Activated CD4-positive, alpha-beta T cell treated with anti-CD3 and anti-CD28 coated beads for 36 hours (primary cell): ENCODE measurements around the gene GPAT2. TPM values are rescaled to one million over a fixed set of nuclear protein-coding genes. Genes with fewer than 3 reads are reported as not detected.
"Not testable (repeated sequence)": the region's sequence is repeated elsewhere in the genome, so short reads cannot be mapped to it uniquely, and the experiment has no call there.

Source experiments
- ATAC-seq: fragments of 200-7000 bp; cut with Tn5 transposase; one replicate; pipeline ENCODE4 v1.10.0; 2021; ENCODE audit warnings: mild to moderate bottlenecking, moderate library complexity
- CTCF ChIA-PET: fragments of 350-600 bp; sonication (Branson Sonifier 250); formaldehyde crosslinking; loops from one replicate; lab custom pipeline; 2021; ENCODE audit warnings: antibody characterized with exemption; lab: Charles Lee
- POLR2A ChIA-PET: fragments of 350-600 bp; sonication (Branson Sonifier 250); formaldehyde crosslinking; loops from one replicate; lab custom pipeline; 2021; ENCODE audit warnings: antibody characterized with exemption, inconsistent platforms; lab: Charles Lee
- DNase-seq: peaks from one replicate; pipeline ENCODE4 v3.0.0-alpha.2; 2020
- H3K27ac Mint-ChIP-seq: one replicate; pipeline ENCODE4 v1.8.0; 2021; ENCODE audit warnings: mixed read lengths
- H3K27me3 Mint-ChIP-seq: one replicate; pipeline ENCODE4 v1.8.0; 2021; ENCODE audit warnings: mixed read lengths
- H3K36me3 Mint-ChIP-seq: one replicate; pipeline ENCODE4 v1.8.0; 2021; ENCODE audit warnings: low read depth, mixed read lengths
- H3K4me1 Mint-ChIP-seq: one replicate; pipeline ENCODE4 v1.8.0; 2021; ENCODE audit warnings: mixed read lengths
- H3K4me3 Mint-ChIP-seq: one replicate; pipeline ENCODE4 v1.8.0; 2021; ENCODE audit warnings: mild to moderate bottlenecking, moderate library complexity, mixed read lengths
- H3K9me3 Mint-ChIP-seq: one replicate; pipeline ENCODE4 v1.8.0; 2021; ENCODE audit warnings: low read depth, mixed read lengths
- intact Hi-C, 2 experiments: fragments of 100-400 bp; cut with DNase I in 1 of 2; cut with micrococcal nuclease in 1 of 2; formaldehyde crosslinking; loops; one replicate each; pipeline versions ENCODE4 v1.14.2 to v1.15.1; 2022 to 2024; cut with DNase I, micrococcal nuclease
- total RNA-seq, 2 experiments: library from RNA; stranded (reverse); gene quantifications; one replicate each; pipeline ENCODE4 v1.2.3, GENCODE V29; 2021

GPAT2 gene
- total RNA-seq, result 1 to 10 TPM; 8.4 to 10.0 TPM

- H3K9me3 Mint-ChIP-seq, DNase-seq, H3K27me3 Mint-ChIP-seq, POLR2A ChIA-PET, CTCF ChIA-PET, intact Hi-C loops, H3K36me3 Mint-ChIP-seq, H3K4me3 Mint-ChIP-seq, H3K27ac Mint-ChIP-seq, H3K4me1 Mint-ChIP-seq: not testable (repeated sequence)
- ATAC-seq, result peak; percentile 65
Observed at GRCh38 chr2:96034792-96035191, at the start of gene GPAT2. Gene GPAT2, minus strand, starts transcription at chr2:96034916. Its CDS starts 2,557 bp downstream, at chr2:96032359.

DNA sequence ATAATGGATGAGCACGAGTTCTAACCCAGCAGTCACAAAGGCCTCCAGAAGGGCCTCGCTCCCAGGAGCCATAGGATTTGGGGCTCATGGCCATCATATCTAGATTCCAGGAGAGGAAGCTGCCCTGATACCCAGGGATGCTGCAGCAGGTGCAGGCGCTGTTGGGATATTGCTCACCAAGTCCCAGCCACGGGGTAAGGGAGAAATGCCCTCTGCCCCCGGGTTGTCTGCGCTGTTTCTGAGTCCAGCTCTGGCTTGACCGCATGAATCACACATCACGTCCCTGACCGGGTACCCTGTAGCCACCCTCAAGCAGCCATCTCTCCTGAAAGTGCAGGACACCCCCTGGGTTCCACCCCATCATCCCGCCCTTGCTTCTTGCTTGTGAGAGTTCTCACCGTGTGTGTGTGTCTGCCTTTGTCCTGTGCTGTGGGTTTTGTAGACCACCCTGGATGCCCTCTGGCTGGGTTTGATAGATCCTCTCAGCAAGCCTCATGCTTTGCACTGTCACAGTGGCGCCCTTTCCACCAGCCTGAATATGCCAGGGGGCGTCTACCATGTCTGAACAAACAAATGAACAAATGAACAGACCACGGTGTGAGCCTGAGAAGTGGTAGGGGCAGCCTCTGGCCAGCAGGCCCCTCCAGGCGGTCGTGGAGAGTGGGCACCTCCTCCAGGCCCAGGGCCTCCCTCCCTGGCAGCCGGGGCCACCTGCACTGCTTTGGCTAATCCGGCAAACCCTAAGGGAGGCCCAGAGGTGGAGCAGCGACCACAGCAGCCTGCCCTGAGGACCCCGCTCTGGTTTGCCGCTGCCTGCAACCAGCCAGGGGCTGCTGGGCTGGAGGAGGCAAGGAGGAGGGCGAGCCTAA lies 49.5 kb upstream of the GPAT2 start:
- no peak for DNase-seq
- Mint-ChIP-seq H3K9me3 (peaks cover 1% of the 10 kb centered on the region), H3K4me3 (no peak overlapping the region), H3K27ac (no peak overlapping the region), H3K4me1 (peaks cover 2% of the 10 kb centered on the region), H3K27me3 (peaks cover 2% of the 10 kb centered on the region), H3K36me3 (no peaks in the 10 kb centered on the region)
- ChIA-PET CTCF (no interaction called here), POLR2A (no interaction called here)
- ATAC-seq, result no peak
- intact Hi-C loops, result loop anchor here in 1 of 2 experiments (2.0 kb wide), 1 partner anchor 21 kb away; no protein-coding TSS in a partner anchor

DNA sequence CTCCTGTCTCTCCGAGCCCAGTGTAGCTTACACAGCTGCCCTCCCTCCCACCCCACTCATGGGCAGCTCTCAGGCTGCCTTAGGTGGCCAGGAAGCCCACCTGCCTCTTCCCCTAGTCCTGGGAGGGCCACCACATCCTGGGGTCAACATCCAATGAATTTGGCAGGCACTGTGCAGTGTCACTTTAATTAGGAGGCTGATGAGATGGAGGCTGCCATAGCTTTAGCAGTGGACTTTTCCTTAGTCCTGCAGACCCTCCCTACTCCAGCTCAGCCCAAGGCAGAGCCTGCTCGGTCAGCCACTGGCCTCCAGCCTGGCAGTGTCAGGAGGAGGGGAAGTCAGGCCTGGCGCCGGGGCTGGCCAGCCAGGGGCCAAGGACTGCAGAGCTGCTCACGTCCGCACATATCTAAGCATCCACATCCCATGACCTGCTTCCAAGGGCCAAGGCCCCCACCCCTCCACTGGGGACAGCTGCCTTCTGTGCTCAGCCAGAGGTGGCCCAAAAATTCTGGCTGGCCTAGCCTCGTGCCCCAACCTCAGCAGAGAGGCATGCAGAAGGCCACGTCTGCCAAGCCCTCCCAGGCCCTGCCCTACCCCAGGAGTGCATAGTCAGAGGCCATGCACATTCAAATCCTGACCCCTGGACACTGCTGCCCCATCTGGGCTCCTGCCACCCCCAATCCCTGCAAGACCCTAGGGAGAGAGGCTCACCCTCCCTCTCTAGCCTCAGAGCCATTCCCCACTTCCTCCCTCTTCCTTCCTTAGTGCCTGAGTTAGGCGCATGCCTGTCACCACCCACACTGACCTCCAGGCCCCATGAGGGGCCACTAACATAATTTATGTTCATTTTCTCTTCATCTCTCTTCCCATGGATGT lies 48.6 kb upstream of the GPAT2 start:
- peaks cover 1% of the 10 kb centered on the region for H3K9me3 Mint-ChIP-seq
- no peaks in the 10 kb centered on the region for H3K36me3 Mint-ChIP-seq
- peaks cover 2% of the 10 kb centered on the region for H3K4me1 Mint-ChIP-seq
- no peak for ATAC-seq
- H3K4me3 Mint-ChIP-seq, result no peak overlapping the region
- CTCF ChIA-PET, result interaction anchor here (0.6 to 1.0 kb wide), 2 partner anchors 44 to 91 kb away, joined by 3 to 5 read pairs; no protein-coding TSS in a partner anchor
- POLR2A ChIA-PET, result interaction anchor here (0.5 to 0.6 kb wide), 2 partner anchors 498 to 1013 kb away, joined by 3 to 4 read pairs; no protein-coding TSS in a partner anchor
- peaks cover 2% of the 10 kb centered on the region for H3K27me3 Mint-ChIP-seq
- intact Hi-C loops, result no loop called here
- H3K27ac Mint-ChIP-seq, result no peak overlapping the region
- DNase-seq, result no peak

- H3K9me3 Mint-ChIP-seq, result peaks cover 1% of the 10 kb centered on the region
- H3K27me3 Mint-ChIP-seq, result peaks cover 2% of the 10 kb centered on the region
- intact Hi-C loops, result no loop called here
- DNase-seq (no peak), ATAC-seq (no peak)
- peaks cover 2% of the 10 kb centered on the region for H3K4me1 Mint-ChIP-seq
- H3K27ac Mint-ChIP-seq, result no peak overlapping the region
- ChIA-PET POLR2A (interaction anchor here (0.5 to 0.6 kb wide), 2 partner anchors 499 to 1013 kb away, joined by 3 to 4 read pairs; no protein-coding TSS in a partner anchor), CTCF (interaction anchor here (0.6 to 1.0 kb wide), 2 partner anchors 44 to 90 kb away, joined by 3 to 5 read pairs; no protein-coding TSS in a partner anchor)
- H3K4me3 Mint-ChIP-seq, result no peak overlapping the region
- H3K36me3 Mint-ChIP-seq, result no peaks in the 10 kb centered on the region
Observed at GRCh38 chr2:96082211-96083063, 47.7 kb upstream of the GPAT2 start.

- no peak for ATAC-seq
- ChIA-PET POLR2A (no interaction called here), CTCF (no interaction called here)
- Mint-ChIP-seq H3K4me3 (no peak overlapping the region), H3K4me1 (no peaks in the 10 kb centered on the region), H3K27me3 (peaks cover 2% of the 10 kb centered on the region), H3K27ac (no peak overlapping the region), H3K36me3 (no peaks in the 10 kb centered on the region), H3K9me3 (no peaks in the 10 kb centered on the region)
- intact Hi-C loops, result no loop called here
- DNase-seq, result no peak
Observed at GRCh38 chr2:96081042-96081441, 46.3 kb upstream of the GPAT2 start.

GRCh38 chr2:96075199-96075771 lies 40.6 kb upstream of the GPAT2 start:
- no peaks in the 10 kb centered on the region for H3K27me3 Mint-ChIP-seq
- no peak overlapping the region for H3K27ac Mint-ChIP-seq
- POLR2A ChIA-PET, result interaction anchor here (0.6 kb wide), 1 partner anchor 136 kb away, joined by 3 read pairs; no protein-coding TSS in a partner anchor
- intact Hi-C loops, result no loop called here
- H3K4me3 Mint-ChIP-seq, result no peak overlapping the region
- peaks cover 7% of the 10 kb centered on the region for H3K9me3 Mint-ChIP-seq
- no peaks in the 10 kb centered on the region for H3K36me3 Mint-ChIP-seq
- no peak for DNase-seq
- H3K4me1 Mint-ChIP-seq, result no peaks in the 10 kb centered on the region
- ATAC-seq, result no peak
- CTCF ChIA-PET, result interaction anchor here (1.5 to 1.8 kb wide), 2 partner anchors 10 to 99 kb away, joined by 3 to 6 read pairs; no protein-coding TSS in a partner anchor

DNA sequence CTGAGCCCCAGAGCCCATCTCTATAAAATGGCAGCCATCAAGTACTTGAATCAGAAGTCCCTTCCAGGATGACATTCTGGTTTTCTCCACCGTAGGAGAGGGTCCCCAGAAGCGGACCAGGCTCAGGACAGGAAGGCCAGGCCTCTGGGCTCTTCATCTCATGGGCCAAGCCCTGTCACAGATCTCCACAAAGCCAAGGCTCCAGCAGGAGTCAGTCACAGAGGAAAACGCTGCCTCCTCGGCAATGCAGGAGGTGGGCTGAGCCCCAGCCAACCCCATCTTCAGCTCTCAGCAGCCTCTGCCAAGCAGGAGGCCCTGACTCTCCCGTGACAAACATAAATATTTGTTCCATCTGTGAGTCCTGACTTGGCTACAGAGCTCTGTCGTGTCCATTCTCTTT lies 39.4 kb upstream of the GPAT2 start:
- Mint-ChIP-seq H3K9me3 (peaks cover 7% of the 10 kb centered on the region), H3K4me3 (no peak overlapping the region), H3K27me3 (no peaks in the 10 kb centered on the region), H3K4me1 (no peaks in the 10 kb centered on the region), H3K36me3 (no peaks in the 10 kb centered on the region), H3K27ac (no peak overlapping the region)
- intact Hi-C loops, result no loop called here
- DNase-seq, result no peak
- ChIA-PET CTCF (interaction anchor here (0.6 to 1.8 kb wide), 3 partner anchors 9 to 100 kb away, joined by 3 to 6 read pairs (median 3); no protein-coding TSS in a partner anchor), POLR2A (no interaction called here)
- no peak for ATAC-seq

DNA sequence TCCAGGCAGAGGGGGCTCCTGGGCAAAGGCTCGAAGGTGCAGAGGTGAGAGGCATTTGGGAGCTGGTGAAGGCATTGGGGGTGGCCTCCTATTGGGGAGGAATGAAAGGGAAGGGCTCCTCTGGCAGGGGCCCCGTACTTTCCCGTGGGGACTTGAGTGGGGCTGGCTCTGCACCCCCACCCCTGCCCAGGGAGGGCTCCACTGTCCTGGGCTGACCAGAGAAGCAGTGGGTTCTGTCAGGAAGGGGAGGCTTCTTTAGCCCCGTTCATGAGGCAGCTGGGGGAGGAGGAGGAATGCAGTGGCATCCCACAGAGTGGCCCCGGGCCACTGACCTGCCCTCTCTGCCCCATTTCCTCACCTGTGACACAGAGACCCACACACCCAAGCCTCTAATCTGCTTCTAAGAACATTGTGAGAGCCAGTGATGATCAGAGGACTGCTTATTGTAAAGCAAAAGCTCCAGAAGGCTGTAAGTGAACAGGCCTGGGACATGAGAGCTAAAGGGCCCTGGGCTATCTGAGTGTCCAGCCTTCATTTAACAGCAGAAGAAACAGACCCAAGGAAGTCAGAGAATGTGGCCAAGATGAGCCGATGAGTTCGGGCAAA lies 38.6 kb upstream of the GPAT2 start:
- no peak overlapping the region for H3K27ac Mint-ChIP-seq
- H3K4me1 Mint-ChIP-seq, result no peaks in the 10 kb centered on the region
- peaks cover 7% of the 10 kb centered on the region for H3K9me3 Mint-ChIP-seq
- POLR2A ChIA-PET, result no interaction called here
- CTCF ChIA-PET, result interaction anchor here (1.8 kb wide), 1 partner anchor 101 kb away, joined by 6 read pairs; no protein-coding TSS in a partner anchor
- no peaks in the 10 kb centered on the region for H3K36me3 Mint-ChIP-seq
- ATAC-seq, result no peak
- intact Hi-C loops, result no loop called here
- H3K27me3 Mint-ChIP-seq, result no peaks in the 10 kb centered on the region
- H3K4me3 Mint-ChIP-seq, result no peak overlapping the region
- no peak for DNase-seq

DNA sequence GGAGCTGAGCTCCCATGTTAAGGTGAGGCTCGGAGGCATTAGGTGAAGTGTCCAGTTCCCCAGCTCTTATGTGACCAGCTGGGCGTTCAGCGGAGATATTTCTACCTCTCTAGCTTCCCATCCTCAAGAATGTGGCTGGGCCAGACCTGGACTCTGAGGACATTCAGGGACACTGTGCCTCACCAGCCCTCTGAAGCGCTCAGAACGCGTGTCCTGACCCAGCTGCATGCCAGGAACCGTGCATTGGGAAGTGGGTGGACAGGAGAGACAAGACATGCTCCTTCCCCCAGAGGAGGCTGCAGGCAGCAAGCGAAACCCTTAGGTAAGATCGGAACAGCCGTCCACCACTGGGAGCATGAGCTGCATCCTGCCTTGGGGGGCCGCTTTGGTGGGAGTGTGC lies 38.0 kb upstream of the GPAT2 start:
- Mint-ChIP-seq H3K9me3 (peaks cover 7% of the 10 kb centered on the region), H3K36me3 (no peaks in the 10 kb centered on the region), H3K27ac (no peak overlapping the region), H3K27me3 (no peaks in the 10 kb centered on the region), H3K4me3 (no peak overlapping the region), H3K4me1 (no peaks in the 10 kb centered on the region)
- ATAC-seq (no peak), DNase-seq (no peak)
- ChIA-PET CTCF (no interaction called here), POLR2A (no interaction called here)
- intact Hi-C loops, result no loop called here

- POLR2A ChIA-PET, H3K9me3 Mint-ChIP-seq, ATAC-seq, DNase-seq, H3K36me3 Mint-ChIP-seq, H3K4me1 Mint-ChIP-seq, H3K27ac Mint-ChIP-seq, H3K27me3 Mint-ChIP-seq, CTCF ChIA-PET, intact Hi-C loops, H3K4me3 Mint-ChIP-seq: not testable (repeated sequence)
Observed at GRCh38 chr2:96071977-96072491, 37.3 kb upstream of the GPAT2 start.
